Activated T-helper 9 cell treated with anti-CD3 and anti-CD28 coated beads, Interleukin-2, amount 50 U/mL, for 16 hours (primary cell): Measurements from ENCODE around the gene MAGI1.

Experiments used
- DNase-seq: peaks from one replicate; pipeline ENCODE4 v3.0.0-alpha.2; 2020; ENCODE audit warnings: low read depth

MAGI1 gene

GRCh38 chr3:65795166-65795565, 243.6 kb downstream of the MAGI1 start:
- no peak for DNase-seq

- DNase-seq = no peak
Measured at GRCh38 chr3:65793495-65794200, 245.1 kb downstream of the MAGI1 start.

- no peak for DNase-seq
Measured at GRCh38 chr3:65788461-65788860, 250.3 kb downstream of the MAGI1 start.

- no peak for DNase-seq
Measured at GRCh38 chr3:65787827-65788226, 250.9 kb downstream of the MAGI1 start.

- no peak for DNase-seq
Measured at GRCh38 chr3:65787340-65787739, 251.4 kb downstream of the MAGI1 start.

GRCh38 chr3:65786890-65787289, 251.8 kb downstream of the MAGI1 start:
- DNase-seq = no peak

GRCh38 chr3:65785065-65785645, 253.6 kb downstream of the MAGI1 start:
- no peak for DNase-seq

- DNase-seq = no peak
Measured at GRCh38 chr3:65783117-65783516, 255.6 kb downstream of the MAGI1 start.

- DNase-seq = no peak
Measured at GRCh38 chr3:65781594-65781993, 257.1 kb downstream of the MAGI1 start.

- DNase-seq = no peak
Measured at GRCh38 chr3:65779390-65779789, 259.3 kb downstream of the MAGI1 start.

GRCh38 chr3:65778968-65779367, 259.8 kb downstream of the MAGI1 start:
- DNase-seq = no peak

- DNase-seq = no peak
Measured at GRCh38 chr3:65777050-65777449, 261.7 kb downstream of the MAGI1 start.

- no peak for DNase-seq
Measured at GRCh38 chr3:65776494-65776893, 262.2 kb downstream of the MAGI1 start.

GRCh38 chr3:65776081-65776480, 262.6 kb downstream of the MAGI1 start:
- no peak for DNase-seq

- DNase-seq = no peak
Measured at GRCh38 chr3:65772758-65773157, 266.0 kb downstream of the MAGI1 start.

GRCh38 chr3:65767551-65767950, 271.2 kb downstream of the MAGI1 start:
- no peak for DNase-seq

- DNase-seq = no peak
Measured at GRCh38 chr3:65762235-65762580, 276.5 kb downstream of the MAGI1 start.

- no peak for DNase-seq
Measured at GRCh38 chr3:65761446-65762234, 277.1 kb downstream of the MAGI1 start.

- no peak for DNase-seq
Measured at GRCh38 chr3:65758876-65759598, 279.7 kb downstream of the MAGI1 start.

GRCh38 chr3:65758438-65758837, 280.3 kb downstream of the MAGI1 start:
- DNase-seq = no peak

GRCh38 chr3:65752636-65753035, 286.1 kb downstream of the MAGI1 start:
- DNase-seq = no peak

- DNase-seq = no peak
Measured at GRCh38 chr3:65751123-65751700, 287.5 kb downstream of the MAGI1 start.
